H1 (cell line): ENCODE results near the gene CADM1. TPM values are rescaled to one million over a fixed set of nuclear protein-coding genes. Genes with fewer than 3 reads are reported as not detected.

Experiments used
- HDAC2 ChIP-seq, 2 experiments: fragments of 300-600 bp in 1 of 2; sonication (generic) in 1 of 2; IDR thresholded peaks; 2 replicates each; pipeline ENCODE4 v1.6.1; 2011 to 2012; ENCODE audit warnings: low read depth in 2 of 2, low read length in 2 of 2, mild to moderate bottlenecking in 2 of 2, moderate library complexity in 2 of 2, borderline replicate concordance in 1 of 2, inconsistent platforms in 1 of 2
- SIX5 ChIP-seq: IDR thresholded peaks from 2 replicates; pipeline ENCODE4 v1.6.1; 2011; ENCODE audit warnings: mild to moderate bottlenecking, low read depth, low read length
- USF2 ChIP-seq: IDR thresholded peaks from 2 replicates; pipeline ENCODE4 v1.6.1; 2011; ENCODE audit warnings: low read length, improper control_type of control experiment
- polyA plus RNA-seq, 7 experiments: library from polyadenylated mRNA; depleted of rRNA in 3 of 7; stranded (reverse) in 5 of 7; unstranded in 2 of 7; fragments of >200 nt in 5 of 7; fragments of 200-250 nt in 2 of 7; gene quantifications; 1 replicate in 5 of 7; 2 replicates in 1 of 7; 4 replicates in 1 of 7; pipeline versions ENCODE4 v1.2.1 to v1.2.3, GENCODE V29; 2011 to 2013; ENCODE audit warnings: missing spikeins in 2 of 7, mixed read lengths in 2 of 7
- total RNA-seq: library from RNA; stranded (reverse); fragmentation: NEBNext Ultra II Directional; extraction: Animal tissue kit (Norgen Biotek cat#: 25700); gene quantifications from 2 replicates; pipeline ENCODE4 v1.2.1, GENCODE V29; 2021

The CADM1 gene
- total and polyA plus RNA-seq, 2 of the 8 experiments (the other 6 are each of a cell fraction or from before 2014, with no cell fraction given): 8.3 to 25.3 TPM

DNA sequence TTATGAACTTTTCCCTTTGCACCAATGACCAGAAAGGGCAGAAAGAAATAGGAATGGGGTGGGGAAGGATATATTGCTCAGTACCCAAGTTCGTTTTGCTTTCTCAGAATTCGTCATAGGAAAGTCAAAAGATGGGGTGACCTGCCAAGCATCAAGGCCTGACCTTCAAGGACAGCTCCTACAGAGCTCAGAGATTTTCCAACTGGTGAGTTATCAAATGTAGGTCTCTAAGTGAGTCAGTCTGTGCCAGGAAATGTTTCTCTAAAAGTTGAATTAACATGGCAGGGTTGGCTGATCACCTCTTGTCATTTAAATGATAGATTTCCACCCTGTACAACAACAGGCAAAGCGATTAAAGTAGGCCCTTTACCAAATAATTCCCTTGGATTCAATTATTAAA, 307.2 kb downstream of the CADM1 start (continued):
- TF ChIP-seq HDAC2 (IDR thresholded peaks at IDR 0.05; ENCODE audit: borderline replicate concordance in 1 of 2, low read depth in 2 of 2, low read length in 2 of 2) (no peak), SIX5 (no peak), USF2 (no peak)
